SK-N-SH (cell line): Measurements from ENCODE around the gene RNF157. TPM values are rescaled to one million over a fixed set of nuclear protein-coding genes. Genes with fewer than 3 reads are reported as not detected.

ENCODE experiments used
- CTCF ChIA-PET: fragments of 300-600, 350-600 bp; formaldehyde crosslinking; extraction: SDS; loops from one replicate; lab custom pipeline; 2021; lab: Yijun Ruan, JAX
- POLR2A ChIA-PET: fragments of 350-600 bp; sonication (Branson Sonifier 250); formaldehyde crosslinking; extraction: SDS; loops from one replicate; lab custom pipeline; 2020; ENCODE audit warnings: antibody characterized with exemption, inconsistent platforms; lab: Yijun Ruan, JAX
- DNase-seq: peaks from one replicate; pipeline ENCODE4 v3.0.0; 2012
- H2AFZ ChIP-seq: fragments of 200-600 bp; sonication (generic); 2 replicates; pipeline ENCODE4 v1.8.1; 2016; ENCODE audit warnings: antibody characterized with exemption, mild to moderate bottlenecking, low read depth
- H3F3A ChIP-seq: fragments of 200-600 bp; sonication (generic); replicated peaks from 2 replicates; pipeline ENCODE3; 2016; ENCODE audit warnings: antibody characterized with exemption, mild to moderate bottlenecking; ENCODE audit not compliant: insufficient read depth
- H3K27ac ChIP-seq, 2 experiments: fragments of 200-500 bp in 1 of 2; fragments of 200-600 bp in 1 of 2; sonication (Bioruptor generic) in 1 of 2; sonication (generic), shearing (Covaris generic) in 1 of 2; 2 replicates each; pipeline versions ENCODE4 v1.5.1 to v1.6.1; 2014 to 2016; ENCODE audit warnings: low read depth in 2 of 2, inconsistent platforms in 1 of 2, low read length in 1 of 2, mild to moderate bottlenecking in 1 of 2, mixed read lengths in 1 of 2
- H3K27me3 ChIP-seq: fragments of 200-600 bp; sonication (generic), shearing (Covaris generic); 2 replicates; pipeline ENCODE4 v1.6.1; 2016; ENCODE audit warnings: mixed run types; ENCODE audit not compliant: insufficient read depth
- H3K36me3 ChIP-seq, 2 experiments: fragments of 200-500 bp in 1 of 2; fragments of 200-600 bp in 1 of 2; sonication (Bioruptor generic) in 1 of 2; sonication (generic) in 1 of 2; replicated peaks in 1 of 2; 2 replicates each; pipeline versions ENCODE3 to v1.5.1; 2014 to 2016; ENCODE audit warnings: low read length in 1 of 2, mild to moderate bottlenecking in 1 of 2; ENCODE audit not compliant: insufficient read depth in 2 of 2, control insufficient read depth in 1 of 2
- H3K4me1 ChIP-seq, 2 experiments: fragments of 200-500 bp in 1 of 2; fragments of 200-600 bp in 1 of 2; sonication (Bioruptor generic) in 1 of 2; sonication (generic), shearing (Covaris generic) in 1 of 2; 2 replicates each; pipeline versions ENCODE4 v1.5.1 to v1.6.1; 2014 to 2016; ENCODE audit warnings: low read depth in 1 of 2, low read length in 1 of 2, mixed run types in 1 of 2; ENCODE audit not compliant: insufficient read depth in 2 of 2, control insufficient read depth in 1 of 2
- H3K4me2 ChIP-seq: fragments of 200-600 bp; sonication (generic), shearing (Covaris generic); 2 replicates; pipeline ENCODE4 v1.6.1; 2017; ENCODE audit warnings: mixed run types
- H3K4me3 ChIP-seq, 2 experiments: fragments of 200-500 bp in 1 of 2; fragments of 200-600 bp in 1 of 2; sonication (Bioruptor generic) in 1 of 2; sonication (generic), shearing (Covaris generic) in 1 of 2; 2 replicates each; pipeline versions ENCODE4 v1.5.1 to v1.8.1; 2014 to 2016; ENCODE audit warnings: low read depth in 2 of 2, inconsistent platforms in 1 of 2, low read length in 1 of 2, mild to moderate bottlenecking in 1 of 2, mixed read lengths in 1 of 2, moderate library complexity in 1 of 2
- H3K79me2 ChIP-seq: fragments of 200-600 bp; sonication (generic); 2 replicates; pipeline ENCODE4 v1.8.1; 2017; ENCODE audit warnings: mild to moderate bottlenecking; ENCODE audit not compliant: insufficient read depth
- H3K9ac ChIP-seq: fragments of 200-600 bp; sonication (generic); 2 replicates; pipeline ENCODE4 v1.6.1; 2017; ENCODE audit warnings: mixed run types
- H3K9me2 ChIP-seq: fragments of 200-600 bp; sonication (generic); 2 replicates; pipeline ENCODE4 v1.6.1; 2017; ENCODE audit warnings: mixed run types
- H3K9me3 ChIP-seq: fragments of 200-600 bp; sonication (generic); 2 replicates; pipeline ENCODE4 v1.6.1; 2017; ENCODE audit warnings: mixed run types, mild to moderate bottlenecking, moderate library complexity
- H4K20me1 ChIP-seq: fragments of 200-600 bp; sonication (generic); 2 replicates; pipeline ENCODE4 v1.6.1; 2017; ENCODE audit warnings: mild to moderate bottlenecking, mixed run types; ENCODE audit not compliant: insufficient read depth
- ELF1 ChIP-seq: IDR thresholded peaks from 2 replicates; pipeline ENCODE4 v1.4.0; 2012
- EZH2phosphoT487 ChIP-seq: fragments of 200-600 bp; sonication (generic); IDR thresholded peaks from 2 replicates; pipeline ENCODE4 v1.6.1; 2017; ENCODE audit warnings: low read depth, mixed run types, mild to moderate bottlenecking, antibody characterized with exemption, moderate library complexity, borderline replicate concordance
- GABPA ChIP-seq: IDR thresholded peaks from 2 replicates; pipeline ENCODE4 v1.4.0; 2012; ENCODE audit warnings: low read depth, mild to moderate bottlenecking
- JUND ChIP-seq: IDR thresholded peaks from 2 replicates; pipeline ENCODE4 v1.4.0; 2012
- NFIC ChIP-seq: IDR thresholded peaks from 2 replicates; pipeline ENCODE4 v1.4.0; 2012; ENCODE audit warnings: borderline replicate concordance
- POLR2AphosphoS5 ChIP-seq: IDR thresholded peaks from 2 replicates; pipeline ENCODE4 v1.6.1; 2012; ENCODE audit warnings: low read depth, low read length
- RFX5 ChIP-seq: IDR thresholded peaks from 2 replicates; pipeline ENCODE4 v1.6.1; 2012; ENCODE audit warnings: mild to moderate bottlenecking, improper control_type of control experiment, low read length
- SIN3A ChIP-seq: IDR thresholded peaks from 2 replicates; pipeline ENCODE4 v1.6.1; 2012; ENCODE audit warnings: low read depth, mild to moderate bottlenecking, low read length, moderate library complexity, borderline replicate concordance
- TCF12 ChIP-seq: IDR thresholded peaks from 2 replicates; pipeline ENCODE4 v1.4.0; 2012
- TEAD4 ChIP-seq: IDR thresholded peaks from 2 replicates; pipeline ENCODE4 v1.4.0; 2012; ENCODE audit warnings: mild to moderate bottlenecking, borderline replicate concordance; ENCODE audit not compliant: insufficient read depth
- USF1 ChIP-seq: IDR thresholded peaks from 2 replicates; pipeline ENCODE4 v1.4.0; 2012; ENCODE audit warnings: low read depth, borderline replicate concordance
- YY1 ChIP-seq: IDR thresholded peaks from 2 replicates; pipeline ENCODE4 v1.4.0; 2012; ENCODE audit warnings: low read depth, mild to moderate bottlenecking
- ZBTB33 ChIP-seq: IDR thresholded peaks from 2 replicates; pipeline ENCODE4 v1.4.0; 2012; ENCODE audit warnings: low read depth, borderline replicate concordance
- WGBS: methylation state at CpG from one replicate; pipeline ENCODE4 v1.1.6; 2017; ENCODE audit warnings: low lambda C conversion rate; 5-methylcytosine and 5-hydroxymethylcytosine counted together
- polyA plus RNA-seq, 3 experiments: library from polyadenylated mRNA; depleted of rRNA; stranded (reverse); fragments of >200 nt; gene quantifications; 2 replicates each; pipeline ENCODE4 v1.2.3, GENCODE V29; 2012
- TF ChIP-seq, protein P1 (sequence below): fragments of 150-350 bp; IDR thresholded peaks from 2 replicates; pipeline ENCODE4 v1.6.1; 2017; ENCODE audit warnings: antibody characterized with exemption, low read length, low read depth, borderline replicate concordance
- TF ChIP-seq, protein P2 (sequence below): IDR thresholded peaks from 2 replicates; pipeline ENCODE4; 2012

Gene RNF157
- polyA plus RNA-seq, 1 of the 3 experiments (the other 2 are of a cell fraction) = 5.2 TPM

DNA sequence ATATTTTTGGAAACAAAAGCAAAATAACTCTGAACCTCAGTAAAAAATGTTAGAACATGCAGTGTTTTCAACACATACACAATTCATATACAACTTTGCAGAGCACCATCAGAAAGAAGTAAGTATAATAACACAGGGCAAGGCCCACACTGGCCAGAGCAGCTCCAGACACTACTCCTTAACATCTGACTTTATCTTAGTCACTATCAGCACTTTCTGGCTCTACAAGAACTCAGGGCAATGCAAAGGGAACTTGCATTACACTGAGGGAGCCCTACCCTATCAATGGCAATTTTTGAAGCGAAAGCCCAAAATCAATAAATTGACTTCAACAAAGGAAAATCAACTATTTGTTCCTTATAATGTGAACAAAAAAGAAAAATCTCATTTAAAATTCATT, 16.5 kb downstream of the RNF157 start:
- no peaks in the 10 kb centered on the region for H3K27me3 ChIP-seq
- no peaks in the 10 kb centered on the region for H3F3A ChIP-seq
- no peaks in the 10 kb centered on the region for H3K79me2 ChIP-seq
- 100% methylated on average over 1 of the region's 1 CpG for WGBS
- no peak overlapping the region for H3K4me2 ChIP-seq
- H3K4me3 ChIP-seq = no peak overlapping the region
- no peaks in the 10 kb centered on the region for H3K36me3 ChIP-seq
- no peak overlapping the region for H3K9ac ChIP-seq
- no peaks in the 10 kb centered on the region for H3K9me2 ChIP-seq
- no peak for DNase-seq
- H3K27ac ChIP-seq = no peak overlapping the region
- POLR2A ChIA-PET = no interaction called here
- H3K9me3 ChIP-seq = no peaks in the 10 kb centered on the region
- no peak overlapping the region for H2AFZ ChIP-seq
- CTCF ChIA-PET = interaction anchor here (0.9 to 2.0 kb wide), 3 partner anchors 15 to 42 kb away, joined by 3 to 8 read pairs (median 4); no protein-coding TSS in a partner anchor
- no peaks in the 10 kb centered on the region for H4K20me1 ChIP-seq
- no peaks in the 10 kb centered on the region for H3K4me1 ChIP-seq
- no peak for TF ChIP-seq SIN3A
- TF ChIP-seq, protein P1, sequence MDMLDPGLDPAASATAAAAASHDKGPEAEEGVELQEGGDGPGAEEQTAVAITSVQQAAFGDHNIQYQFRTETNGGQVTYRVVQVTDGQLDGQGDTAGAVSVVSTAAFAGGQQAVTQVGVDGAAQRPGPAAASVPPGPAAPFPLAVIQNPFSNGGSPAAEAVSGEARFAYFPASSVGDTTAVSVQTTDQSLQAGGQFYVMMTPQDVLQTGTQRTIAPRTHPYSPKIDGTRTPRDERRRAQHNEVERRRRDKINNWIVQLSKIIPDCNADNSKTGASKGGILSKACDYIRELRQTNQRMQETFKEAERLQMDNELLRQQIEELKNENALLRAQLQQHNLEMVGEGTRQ = no peak
- TF ChIP-seq USF1 = no peak
- TF ChIP-seq, protein P2, sequence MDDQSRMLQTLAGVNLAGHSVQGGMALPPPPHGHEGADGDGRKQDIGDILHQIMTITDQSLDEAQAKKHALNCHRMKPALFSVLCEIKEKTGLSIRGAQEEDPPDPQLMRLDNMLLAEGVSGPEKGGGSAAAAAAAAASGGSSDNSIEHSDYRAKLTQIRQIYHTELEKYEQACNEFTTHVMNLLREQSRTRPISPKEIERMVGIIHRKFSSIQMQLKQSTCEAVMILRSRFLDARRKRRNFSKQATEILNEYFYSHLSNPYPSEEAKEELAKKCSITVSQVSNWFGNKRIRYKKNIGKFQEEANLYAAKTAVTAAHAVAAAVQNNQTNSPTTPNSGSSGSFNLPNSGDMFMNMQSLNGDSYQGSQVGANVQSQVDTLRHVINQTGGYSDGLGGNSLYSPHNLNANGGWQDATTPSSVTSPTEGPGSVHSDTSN = no peak
- TF ChIP-seq EZH2phosphoT487 = no peak
- no peak for TF ChIP-seq RFX5
- TF ChIP-seq TCF12 = no peak
- TF ChIP-seq ELF1 = no peak
- TF ChIP-seq POLR2AphosphoS5 = no peak
- no peak for TF ChIP-seq ZBTB33
- TF ChIP-seq TEAD4 = no peak
- no peak for TF ChIP-seq GABPA
- TF ChIP-seq JUND = no peak
- no peak for TF ChIP-seq YY1
- TF ChIP-seq NFIC = no peak
